GM23338 (cell line): ENCODE data around the gene MARCKSL1.

Experiments
- CTCF ChIP-seq, 2 experiments: fragments of 200-600 bp in 1 of 2; sonication (generic) in 1 of 2; conservative IDR thresholded peaks; 2 replicates each; pipeline versions ENCODE4 v1.5.1 to v1.6.1; 2016 to 2017; ENCODE audit warnings: antibody characterized with exemption in 2 of 2, low read depth in 2 of 2, mild to moderate bottlenecking in 2 of 2, moderate library complexity in 1 of 2
- JUNB ChIP-seq: IDR thresholded peaks from one replicate; pipeline ENCODE4 v1.6.1; 2016; ENCODE audit warnings: antibody characterized with exemption; ENCODE audit not compliant: unreplicated experiment
- TF ChIP-seq, protein P1 (sequence below): IDR thresholded peaks from one replicate; pipeline ENCODE4 v1.6.1; 2018; ENCODE audit warnings: antibody characterized with exemption; ENCODE audit not compliant: unreplicated experiment

DNA sequence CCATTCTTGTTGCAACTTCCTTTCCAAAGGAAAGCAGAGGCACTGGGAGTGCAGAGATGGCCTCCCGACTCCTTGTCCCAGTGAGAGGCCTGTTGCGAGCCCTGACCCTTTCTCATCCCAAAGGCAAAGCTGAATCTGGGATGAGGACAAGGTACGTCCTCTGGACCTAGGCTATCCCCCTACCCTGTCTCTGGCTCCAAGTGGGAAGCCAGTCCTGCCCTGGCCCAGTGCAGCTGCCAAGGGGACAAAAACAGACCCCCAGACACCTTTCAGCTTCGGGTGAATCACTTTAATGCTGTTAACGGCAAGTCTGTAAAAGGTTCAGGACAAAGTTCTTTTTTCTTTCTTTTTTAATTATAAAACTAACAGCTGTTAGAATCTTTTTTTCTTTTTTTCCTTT is 28.8 kb upstream of the MARCKSL1 start:
- TF ChIP-seq CTCF (conservative IDR thresholded peaks at IDR 0.05; ENCODE audit: low read depth in 2 of 2) (no peak), JUNB (no peak)
- TF ChIP-seq, protein P1, sequence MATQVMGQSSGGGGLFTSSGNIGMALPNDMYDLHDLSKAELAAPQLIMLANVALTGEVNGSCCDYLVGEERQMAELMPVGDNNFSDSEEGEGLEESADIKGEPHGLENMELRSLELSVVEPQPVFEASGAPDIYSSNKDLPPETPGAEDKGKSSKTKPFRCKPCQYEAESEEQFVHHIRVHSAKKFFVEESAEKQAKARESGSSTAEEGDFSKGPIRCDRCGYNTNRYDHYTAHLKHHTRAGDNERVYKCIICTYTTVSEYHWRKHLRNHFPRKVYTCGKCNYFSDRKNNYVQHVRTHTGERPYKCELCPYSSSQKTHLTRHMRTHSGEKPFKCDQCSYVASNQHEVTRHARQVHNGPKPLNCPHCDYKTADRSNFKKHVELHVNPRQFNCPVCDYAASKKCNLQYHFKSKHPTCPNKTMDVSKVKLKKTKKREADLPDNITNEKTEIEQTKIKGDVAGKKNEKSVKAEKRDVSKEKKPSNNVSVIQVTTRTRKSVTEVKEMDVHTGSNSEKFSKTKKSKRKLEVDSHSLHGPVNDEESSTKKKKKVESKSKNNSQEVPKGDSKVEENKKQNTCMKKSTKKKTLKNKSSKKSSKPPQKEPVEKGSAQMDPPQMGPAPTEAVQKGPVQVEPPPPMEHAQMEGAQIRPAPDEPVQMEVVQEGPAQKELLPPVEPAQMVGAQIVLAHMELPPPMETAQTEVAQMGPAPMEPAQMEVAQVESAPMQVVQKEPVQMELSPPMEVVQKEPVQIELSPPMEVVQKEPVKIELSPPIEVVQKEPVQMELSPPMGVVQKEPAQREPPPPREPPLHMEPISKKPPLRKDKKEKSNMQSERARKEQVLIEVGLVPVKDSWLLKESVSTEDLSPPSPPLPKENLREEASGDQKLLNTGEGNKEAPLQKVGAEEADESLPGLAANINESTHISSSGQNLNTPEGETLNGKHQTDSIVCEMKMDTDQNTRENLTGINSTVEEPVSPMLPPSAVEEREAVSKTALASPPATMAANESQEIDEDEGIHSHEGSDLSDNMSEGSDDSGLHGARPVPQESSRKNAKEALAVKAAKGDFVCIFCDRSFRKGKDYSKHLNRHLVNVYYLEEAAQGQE: no peak
